Measurements from ENCODE around the gene ANKRD31.

- TF ChIP-seq, protein P1, sequence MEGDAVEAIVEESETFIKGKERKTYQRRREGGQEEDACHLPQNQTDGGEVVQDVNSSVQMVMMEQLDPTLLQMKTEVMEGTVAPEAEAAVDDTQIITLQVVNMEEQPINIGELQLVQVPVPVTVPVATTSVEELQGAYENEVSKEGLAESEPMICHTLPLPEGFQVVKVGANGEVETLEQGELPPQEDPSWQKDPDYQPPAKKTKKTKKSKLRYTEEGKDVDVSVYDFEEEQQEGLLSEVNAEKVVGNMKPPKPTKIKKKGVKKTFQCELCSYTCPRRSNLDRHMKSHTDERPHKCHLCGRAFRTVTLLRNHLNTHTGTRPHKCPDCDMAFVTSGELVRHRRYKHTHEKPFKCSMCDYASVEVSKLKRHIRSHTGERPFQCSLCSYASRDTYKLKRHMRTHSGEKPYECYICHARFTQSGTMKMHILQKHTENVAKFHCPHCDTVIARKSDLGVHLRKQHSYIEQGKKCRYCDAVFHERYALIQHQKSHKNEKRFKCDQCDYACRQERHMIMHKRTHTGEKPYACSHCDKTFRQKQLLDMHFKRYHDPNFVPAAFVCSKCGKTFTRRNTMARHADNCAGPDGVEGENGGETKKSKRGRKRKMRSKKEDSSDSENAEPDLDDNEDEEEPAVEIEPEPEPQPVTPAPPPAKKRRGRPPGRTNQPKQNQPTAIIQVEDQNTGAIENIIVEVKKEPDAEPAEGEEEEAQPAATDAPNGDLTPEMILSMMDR (IDR thresholded peaks at IDR 0.05), result no peak
- TF ChIP-seq CREM (CRISPR knock-in tag; IDR thresholded peaks at IDR 0.05), result no peak
- no peak for TF ChIP-seq CREB1 (CRISPR knock-in tag; IDR thresholded peaks at IDR 0.05)
- no peak for TF ChIP-seq NR3C1 (CRISPR knock-in tag; conservative IDR thresholded peaks at IDR 0.05; ENCODE audit: low read depth)
Observed at GRCh38 chr5:75214928-75215327, 21.8 kb downstream of the ANKRD31 start.

Measured in WTC11 (cell line).